ENCODE measurements around the gene HMX1. TPM values are rescaled to one million over a fixed set of nuclear protein-coding genes. Genes with fewer than 3 reads are reported as not detected.

Gene HMX1
- total RNA-seq, 1 donor: not detected

DNA sequence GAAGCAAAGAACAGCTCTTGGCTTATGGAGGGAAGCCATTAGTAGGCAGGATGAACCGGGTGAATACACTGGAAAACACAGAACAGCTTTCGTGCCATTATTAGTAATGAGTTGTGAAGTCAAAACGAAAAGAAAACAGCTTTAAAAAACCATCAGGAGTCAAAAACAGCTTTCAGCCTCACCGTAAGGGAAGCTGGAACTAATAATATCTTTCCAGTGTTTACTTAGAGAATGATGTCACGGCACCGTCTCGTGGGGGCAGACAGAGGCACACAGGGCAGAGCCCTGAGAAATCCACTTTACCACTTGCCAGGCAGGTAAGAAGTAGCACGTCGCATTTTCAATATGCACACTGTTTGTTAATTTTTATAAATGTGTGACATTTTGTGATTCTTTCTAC is 37.9 kb upstream of the HMX1 start:
- no peak overlapping the region for H3K4me3 ChIP-seq (ENCODE audit: insufficient read depth, low read length)
- no peak overlapping the region for H3K27ac ChIP-seq (ENCODE audit: low read depth, low read length)
- no peaks in the 10 kb centered on the region for H3K27me3 ChIP-seq (ENCODE audit: insufficient read depth, low read length)
- H3K79me2 ChIP-seq (ENCODE audit: insufficient read depth, low read length): no peaks in the 10 kb centered on the region
- no peaks in the 10 kb centered on the region for H3K4me1 ChIP-seq (ENCODE audit: insufficient read depth, low read length)
- no peaks in the 10 kb centered on the region for H3K9me3 ChIP-seq (ENCODE audit: low read depth, low read length)
- H4K20me1 ChIP-seq (ENCODE audit: insufficient read depth, low read length): no peaks in the 10 kb centered on the region
- peak; percentile 71 for DNase-seq (ENCODE audit: insufficient read length, low spot score, missing footprints)
- TF ChIP-seq, protein P1, sequence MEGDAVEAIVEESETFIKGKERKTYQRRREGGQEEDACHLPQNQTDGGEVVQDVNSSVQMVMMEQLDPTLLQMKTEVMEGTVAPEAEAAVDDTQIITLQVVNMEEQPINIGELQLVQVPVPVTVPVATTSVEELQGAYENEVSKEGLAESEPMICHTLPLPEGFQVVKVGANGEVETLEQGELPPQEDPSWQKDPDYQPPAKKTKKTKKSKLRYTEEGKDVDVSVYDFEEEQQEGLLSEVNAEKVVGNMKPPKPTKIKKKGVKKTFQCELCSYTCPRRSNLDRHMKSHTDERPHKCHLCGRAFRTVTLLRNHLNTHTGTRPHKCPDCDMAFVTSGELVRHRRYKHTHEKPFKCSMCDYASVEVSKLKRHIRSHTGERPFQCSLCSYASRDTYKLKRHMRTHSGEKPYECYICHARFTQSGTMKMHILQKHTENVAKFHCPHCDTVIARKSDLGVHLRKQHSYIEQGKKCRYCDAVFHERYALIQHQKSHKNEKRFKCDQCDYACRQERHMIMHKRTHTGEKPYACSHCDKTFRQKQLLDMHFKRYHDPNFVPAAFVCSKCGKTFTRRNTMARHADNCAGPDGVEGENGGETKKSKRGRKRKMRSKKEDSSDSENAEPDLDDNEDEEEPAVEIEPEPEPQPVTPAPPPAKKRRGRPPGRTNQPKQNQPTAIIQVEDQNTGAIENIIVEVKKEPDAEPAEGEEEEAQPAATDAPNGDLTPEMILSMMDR (IDR thresholded peaks at IDR 0.05; ENCODE audit: extremely low read depth, low read depth, low read length): no peak
- no peaks in the 10 kb centered on the region for H3K36me3 ChIP-seq (ENCODE audit: insufficient read depth, low read length)
- no peak overlapping the region for H2AFZ ChIP-seq (ENCODE audit: low read length)
- H3K4me2 ChIP-seq (ENCODE audit: insufficient read depth, low read length): no peak overlapping the region

DNA sequence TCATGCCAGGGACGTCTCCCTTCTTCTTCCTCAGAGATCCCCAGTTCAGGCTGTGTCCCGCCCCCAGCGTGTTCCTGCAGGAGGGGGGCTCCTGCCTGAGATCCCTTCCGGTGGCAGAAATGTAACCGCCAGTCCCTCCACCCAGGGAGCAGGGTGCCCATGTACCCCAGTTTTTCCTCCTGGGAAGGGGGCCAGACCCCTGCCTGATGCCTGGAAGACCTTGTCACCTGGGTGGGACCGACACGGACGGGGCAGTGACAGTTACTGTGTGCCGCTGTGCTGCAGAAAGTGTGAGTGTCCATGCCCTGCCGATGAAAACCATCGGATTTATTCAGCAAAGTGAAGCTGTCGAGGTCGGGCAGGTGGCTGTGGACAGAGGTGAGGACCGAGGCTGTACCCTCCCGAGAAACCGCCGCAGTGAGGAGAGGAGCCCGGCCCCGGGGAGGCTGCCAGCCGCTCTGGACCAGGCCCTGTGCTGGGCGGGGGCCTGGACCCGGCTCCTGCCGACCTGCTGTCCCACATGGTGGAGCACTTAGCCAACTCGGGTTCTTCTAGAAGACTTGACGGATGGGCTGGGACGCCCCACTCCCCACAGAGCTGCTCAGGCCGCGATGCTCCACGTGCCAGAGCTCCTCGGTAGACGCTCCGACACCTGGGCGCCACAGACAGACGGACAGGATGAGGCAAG is 36.7 kb upstream of the HMX1 start:
- no peak overlapping the region for H3K27ac ChIP-seq (ENCODE audit: low read depth, low read length)
- no peak overlapping the region for H2AFZ ChIP-seq (ENCODE audit: low read length)
- no peak overlapping the region for H3K4me3 ChIP-seq (ENCODE audit: insufficient read depth, low read length)
- TF ChIP-seq, protein P1 (IDR thresholded peaks at IDR 0.05; ENCODE audit: extremely low read depth, low read depth, low read length): no peak
- H3K27me3 ChIP-seq (ENCODE audit: insufficient read depth, low read length): no peaks in the 10 kb centered on the region
- H3K4me1 ChIP-seq (ENCODE audit: insufficient read depth, low read length): no peaks in the 10 kb centered on the region
- H3K36me3 ChIP-seq (ENCODE audit: insufficient read depth, low read length): no peaks in the 10 kb centered on the region
- H3K79me2 ChIP-seq (ENCODE audit: insufficient read depth, low read length): no peaks in the 10 kb centered on the region
- H3K9me3 ChIP-seq (ENCODE audit: low read depth, low read length): no peaks in the 10 kb centered on the region
- peak; percentile 77 for DNase-seq (ENCODE audit: insufficient read length, low spot score, missing footprints)
- no peaks in the 10 kb centered on the region for H4K20me1 ChIP-seq (ENCODE audit: insufficient read depth, low read length)
- no peak overlapping the region for H3K4me2 ChIP-seq (ENCODE audit: insufficient read depth, low read length)

DNA sequence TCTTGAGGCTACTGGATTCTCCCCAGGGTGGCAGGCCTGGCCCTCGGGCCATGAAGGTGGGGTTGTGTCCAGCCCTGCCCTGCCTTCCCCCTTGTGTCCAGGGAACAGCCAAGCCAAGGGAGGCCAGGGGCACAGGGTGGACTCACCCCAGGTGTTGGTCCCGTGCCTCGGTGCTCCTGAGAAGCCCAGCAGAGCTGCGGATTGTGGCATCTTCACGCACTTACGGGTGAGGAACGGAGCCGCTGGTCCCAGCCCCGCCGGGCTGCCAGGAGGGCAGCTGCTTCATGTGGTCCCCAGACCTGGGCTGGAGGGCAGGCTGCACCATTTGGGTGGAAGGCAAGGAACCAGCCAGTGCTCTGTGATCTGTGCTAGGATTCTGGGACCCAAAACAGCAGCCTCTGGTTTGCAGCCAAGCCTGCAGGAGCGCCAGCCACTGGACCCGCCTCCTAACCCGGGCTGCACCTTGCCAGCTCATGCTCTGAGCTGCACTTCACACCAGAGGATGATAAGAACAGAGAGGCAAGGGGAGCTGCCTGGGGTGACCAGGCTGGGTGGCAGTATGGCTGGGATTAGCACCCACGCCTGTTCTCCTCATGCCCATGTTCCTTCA is 36.1 kb upstream of the HMX1 start:
- Histone ChIP-seq H2AFZ (ENCODE audit: low read length) (no peak overlapping the region), H4K20me1 (ENCODE audit: insufficient read depth, low read length) (no peaks in the 10 kb centered on the region), H3K27ac (ENCODE audit: low read depth, low read length) (no peak overlapping the region), H3K4me3 (ENCODE audit: insufficient read depth, low read length) (no peak overlapping the region), H3K4me1 (ENCODE audit: insufficient read depth, low read length) (no peaks in the 10 kb centered on the region), H3K9me3 (ENCODE audit: low read depth, low read length) (no peaks in the 10 kb centered on the region), H3K27me3 (ENCODE audit: insufficient read depth, low read length) (no peaks in the 10 kb centered on the region), H3K36me3 (ENCODE audit: insufficient read depth, low read length) (no peaks in the 10 kb centered on the region), H3K79me2 (ENCODE audit: insufficient read depth, low read length) (no peaks in the 10 kb centered on the region), H3K4me2 (ENCODE audit: insufficient read depth, low read length) (no peak overlapping the region)
- TF ChIP-seq, protein P1 (IDR thresholded peaks at IDR 0.05; ENCODE audit: extremely low read depth, low read depth, low read length): no peak
- DNase-seq (ENCODE audit: insufficient read length, low spot score, missing footprints): peak; percentile 75

DNA sequence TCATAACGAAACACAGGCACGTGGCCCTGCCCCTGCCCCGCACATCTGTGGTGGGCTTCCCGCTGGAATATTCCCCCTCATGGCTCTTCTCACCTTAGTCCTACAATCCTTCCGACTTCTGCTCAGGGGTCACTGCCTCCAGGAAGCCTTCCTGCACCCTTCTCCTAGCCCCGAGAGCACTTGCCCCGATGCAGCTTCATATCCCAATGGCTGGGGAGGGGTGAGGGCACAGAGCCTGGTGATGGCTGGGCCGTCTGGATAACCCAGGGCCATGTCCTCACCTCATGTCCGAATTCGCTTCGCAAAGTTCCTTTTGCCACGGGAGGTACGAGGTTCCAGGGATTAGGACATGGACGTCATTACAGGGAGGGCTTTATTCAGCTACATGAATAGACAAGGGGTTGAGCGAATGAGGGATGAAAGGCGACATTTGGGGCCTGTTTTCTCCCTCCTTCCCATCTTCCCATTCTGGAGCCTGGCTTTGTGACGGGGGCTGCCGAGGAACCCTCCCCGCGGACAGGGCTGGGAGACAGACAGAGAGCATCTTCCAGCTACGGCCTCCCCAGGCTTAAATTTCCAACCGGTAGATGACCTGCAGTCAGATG is 35.5 kb upstream of the HMX1 start:
- H2AFZ ChIP-seq (ENCODE audit: low read length): no peak overlapping the region
- no peaks in the 10 kb centered on the region for H3K79me2 ChIP-seq (ENCODE audit: insufficient read depth, low read length)
- no peak overlapping the region for H3K4me3 ChIP-seq (ENCODE audit: insufficient read depth, low read length)
- no peaks in the 10 kb centered on the region for H3K4me1 ChIP-seq (ENCODE audit: insufficient read depth, low read length)
- no peaks in the 10 kb centered on the region for H3K27me3 ChIP-seq (ENCODE audit: insufficient read depth, low read length)
- H3K36me3 ChIP-seq (ENCODE audit: insufficient read depth, low read length): no peaks in the 10 kb centered on the region
- H3K4me2 ChIP-seq (ENCODE audit: insufficient read depth, low read length): no peak overlapping the region
- no peaks in the 10 kb centered on the region for H4K20me1 ChIP-seq (ENCODE audit: insufficient read depth, low read length)
- DNase-seq (ENCODE audit: insufficient read length, low spot score, missing footprints): peak; percentile 78
- TF ChIP-seq, protein P1 (IDR thresholded peaks at IDR 0.05; ENCODE audit: extremely low read depth, low read depth, low read length): no peak
- H3K9me3 ChIP-seq (ENCODE audit: low read depth, low read length): peaks cover 1% of the 10 kb centered on the region
- no peak overlapping the region for H3K27ac ChIP-seq (ENCODE audit: low read depth, low read length)
